ENCODE data around the gene KIF22. TPM values are rescaled to one million over a fixed set of nuclear protein-coding genes. Genes with fewer than 3 reads are reported as not detected.

Gene KIF22
- total RNA-seq (2022; extraction: Qiagen RNA extraction; ENCODE audit: low read depth): 82.7 to 99.4 TPM (median 93.4 TPM) in 5 replicates

DNA sequence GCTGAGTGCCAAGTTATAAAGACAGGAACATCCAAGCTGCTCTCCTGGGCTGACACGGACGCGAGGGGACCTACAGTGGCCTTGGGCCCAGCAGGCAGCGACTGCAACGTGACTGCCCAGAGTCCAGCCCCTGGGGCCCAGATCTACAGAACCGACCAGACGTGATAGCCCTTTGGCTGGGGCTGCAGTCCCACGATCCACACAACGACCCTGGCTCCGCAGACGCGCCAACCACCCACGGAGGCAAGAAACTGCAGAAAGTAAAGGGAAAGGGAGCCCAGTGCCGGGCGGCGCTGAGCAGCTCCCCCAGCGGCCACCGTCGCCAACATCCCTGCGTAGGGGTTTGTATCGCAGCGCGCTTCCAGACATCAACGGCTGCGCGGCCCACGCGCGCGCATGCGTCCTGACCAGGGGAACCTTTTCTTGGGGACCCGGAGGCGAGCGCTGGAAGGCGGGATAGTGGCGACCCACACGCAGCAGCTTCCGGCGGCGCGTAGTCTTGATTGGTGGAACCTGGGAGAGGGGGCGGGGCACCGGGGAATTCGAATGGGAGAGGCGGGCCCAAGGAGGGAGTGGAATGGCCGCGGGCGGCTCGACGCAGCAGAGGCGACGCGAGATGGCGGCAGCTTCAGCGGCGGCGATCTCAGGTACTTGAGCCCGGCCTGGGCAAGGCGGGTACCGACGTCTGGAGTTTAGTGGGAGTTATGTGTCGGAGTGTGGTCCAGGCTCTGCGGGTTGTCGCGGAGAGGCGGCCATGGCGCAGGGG, at the start of gene KIF22:
KIF22 (plus strand) TSS at position 569 of the 766 bp plus-strand sequence; CDS start at position 578, 9 bp downstream.

DNA sequence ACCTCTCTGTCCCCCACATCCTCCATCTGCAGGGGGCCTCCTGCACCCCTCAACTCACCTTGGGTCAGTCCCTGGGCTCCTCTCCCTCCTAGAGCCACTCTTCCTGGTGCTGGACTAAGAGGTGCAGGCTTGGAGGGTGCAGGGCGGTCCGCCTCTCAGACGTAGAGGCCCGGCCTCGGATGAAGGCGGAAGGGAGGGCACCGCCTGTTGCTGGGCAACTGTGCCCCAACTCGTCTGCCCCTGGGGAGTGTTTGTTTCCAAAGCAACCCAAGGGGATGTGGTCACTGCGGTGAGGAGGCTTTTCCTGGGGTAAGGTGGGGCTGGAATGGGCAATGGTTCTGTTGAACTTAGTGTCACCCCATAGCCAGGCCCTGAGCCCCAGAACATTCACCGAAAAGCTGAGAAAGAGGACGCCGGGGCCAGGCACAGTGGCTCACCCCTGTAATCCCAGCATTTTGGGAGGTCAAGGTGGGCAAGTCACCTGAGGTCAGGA, 44.7 kb upstream of the KIF22 start, which contains the start of gene C16orf54:
C16orf54 (minus strand) TSS at position 138 of the 493 bp plus-strand sequence. CDS start 1,039 bp downstream, outside the sequence.

DNA sequence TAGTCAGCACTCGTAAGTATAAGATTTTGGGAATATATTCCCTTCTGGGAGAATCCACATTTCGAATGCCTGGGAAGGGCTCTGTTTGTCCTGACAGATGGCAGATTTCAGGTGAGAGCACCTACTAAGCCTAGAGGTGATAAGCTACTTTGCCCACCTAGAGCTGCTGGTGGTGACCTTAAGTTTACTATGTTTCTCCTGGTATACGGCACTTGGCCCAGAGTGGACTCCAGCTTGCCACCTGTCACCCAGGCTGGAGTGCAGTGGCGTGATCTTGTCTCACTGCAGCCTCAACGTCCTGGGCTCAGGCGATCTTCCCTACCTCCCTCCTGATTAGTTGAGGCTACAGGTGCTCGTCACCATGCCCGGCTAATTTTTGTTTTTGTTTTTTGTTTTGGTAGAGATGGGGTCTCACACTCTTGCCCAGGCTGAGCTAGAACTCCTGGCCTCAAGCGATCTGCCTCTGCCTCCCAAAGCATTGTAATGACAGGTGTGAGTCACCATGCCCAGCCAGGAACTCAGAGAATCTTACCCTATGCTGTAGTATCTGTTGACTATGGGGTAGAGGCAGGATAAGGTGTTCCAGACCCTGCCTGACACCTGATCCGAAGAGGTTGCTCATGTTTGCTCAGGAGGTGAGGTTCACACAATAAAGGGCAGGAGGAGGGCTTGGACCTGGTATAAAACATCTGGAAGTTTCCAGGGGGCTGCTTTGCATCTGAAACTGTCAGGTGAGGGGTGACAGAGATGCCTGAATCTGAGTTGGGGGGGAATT, 12.8 kb upstream of the KIF22 start, which contains the start of gene ZG16:
ZG16 (plus strand) TSS at position 681 of the 775 bp plus-strand sequence. CDS start 1,011 bp downstream, outside the sequence.

DNA sequence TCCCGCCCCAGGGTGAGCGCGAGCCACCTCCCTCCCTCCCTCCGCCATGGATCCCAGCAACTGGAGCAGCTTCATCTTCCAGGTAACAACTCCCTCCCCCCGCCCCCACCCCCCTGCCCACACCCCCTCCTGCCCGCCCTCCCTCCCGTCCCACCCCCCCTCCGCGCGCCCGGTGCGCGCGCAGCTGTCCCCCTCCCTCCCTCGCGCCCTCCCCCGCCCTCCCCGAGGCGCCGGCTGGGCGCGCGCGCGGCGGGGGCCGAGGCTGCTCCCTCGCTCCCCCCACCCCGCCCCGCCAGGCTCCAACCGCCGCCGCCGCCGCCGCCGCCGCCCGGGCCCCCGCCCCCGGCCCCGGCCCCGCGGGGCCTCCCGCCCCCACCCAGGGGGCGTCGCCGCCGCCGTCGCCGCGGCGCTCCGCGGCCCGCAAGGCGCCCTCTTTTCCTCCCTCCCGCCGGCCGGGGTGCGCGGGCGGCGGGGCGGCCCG, 15.6 kb downstream of the KIF22 start, which contains the start of gene MAZ:
MAZ (plus strand) TSS at position 431 of the 481 bp plus-strand sequence. CDS start 173 bp downstream, outside the sequence.

DNA sequence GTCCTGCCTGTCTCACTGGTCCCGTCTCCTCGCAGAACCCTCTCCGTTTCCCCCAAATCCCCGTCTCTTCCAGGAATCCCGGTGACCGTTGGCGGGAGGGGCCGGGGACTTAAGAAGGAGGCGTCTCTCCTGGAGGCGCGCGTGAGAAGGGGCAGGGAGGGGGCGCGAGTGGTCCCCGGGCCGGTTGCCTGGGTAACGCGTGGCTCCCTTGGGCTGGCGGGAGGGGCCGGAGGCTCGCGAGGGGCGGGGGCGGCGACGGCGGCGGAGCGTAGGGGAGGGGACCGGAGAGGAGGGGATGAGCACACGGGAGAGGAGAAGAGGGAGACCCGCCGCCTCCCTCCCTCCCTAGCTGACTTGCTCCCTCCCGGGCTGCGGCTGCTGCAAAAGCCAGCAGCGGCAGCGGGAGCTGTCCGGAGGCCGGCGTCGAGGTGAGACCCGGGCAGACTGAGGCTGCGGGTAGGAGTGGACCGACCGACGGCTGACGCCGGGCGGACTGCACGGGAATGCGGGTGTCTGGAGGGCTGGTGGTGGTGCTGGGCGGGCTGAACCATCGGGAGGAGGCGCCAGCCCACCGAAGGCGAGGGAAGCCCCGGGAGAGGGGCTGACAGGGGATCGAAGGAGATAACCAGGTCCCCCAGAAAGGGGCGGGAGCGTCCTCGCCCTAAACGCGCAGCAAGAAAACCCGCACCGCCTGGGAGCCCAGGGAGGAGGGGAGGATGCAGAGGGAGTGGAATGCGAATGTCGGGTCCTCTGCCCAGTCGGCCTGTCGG, 21.5 kb downstream of the KIF22 start, which contains the start of gene PRRT2:
PRRT2 (plus strand) TSS at position 298 of the 770 bp plus-strand sequence. CDS start 862 bp downstream, outside the sequence.

DNA sequence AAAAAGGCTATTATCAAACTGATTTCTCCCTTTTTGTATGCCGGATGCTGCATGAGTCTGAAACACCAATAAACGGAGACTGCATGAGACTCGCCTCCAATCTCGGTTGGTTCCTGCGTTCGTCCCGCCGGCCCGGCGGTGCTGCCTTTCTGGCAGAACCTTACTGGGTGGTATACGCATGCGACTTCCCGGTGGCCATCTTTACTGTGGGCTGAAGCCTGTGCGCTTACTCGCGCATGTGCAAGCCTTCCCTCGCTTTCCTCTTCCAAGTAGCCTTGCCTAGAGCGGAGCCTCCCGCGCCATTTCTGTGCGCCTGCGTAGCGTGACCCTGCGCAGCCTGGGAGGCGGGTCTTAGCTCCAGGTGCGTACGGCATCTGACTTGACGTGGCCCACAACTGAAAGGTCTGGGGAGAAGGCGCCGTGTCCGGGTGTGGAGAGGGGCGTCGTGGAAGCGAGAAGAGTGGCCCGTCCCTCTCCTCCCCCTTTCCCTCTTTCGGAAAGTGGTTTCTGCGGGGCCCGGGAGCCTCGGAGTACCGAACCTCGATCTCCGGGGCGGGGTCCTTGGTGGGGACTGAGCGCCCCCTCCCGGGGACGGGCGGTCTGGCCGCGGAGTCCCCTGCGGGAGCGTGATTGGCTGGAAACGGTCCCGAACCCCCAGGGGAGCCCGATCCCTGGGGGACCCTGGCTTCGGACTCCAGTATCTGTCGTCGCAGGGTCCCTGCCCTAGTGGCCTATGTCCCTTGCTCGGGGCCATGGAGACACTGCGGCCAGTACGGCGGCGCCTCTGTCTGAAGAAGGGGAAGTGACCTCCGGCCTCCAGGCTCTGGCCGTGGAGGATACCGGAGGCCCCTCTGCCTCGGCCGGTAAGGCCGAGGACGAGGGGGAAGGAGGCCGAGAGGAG, 25.5 kb downstream of the KIF22 start, which contains the start of gene PAGR1:
PAGR1 (plus strand) TSS at position 360 of the 901 bp plus-strand sequence; CDS start at position 734, 374 bp downstream.

DNA sequence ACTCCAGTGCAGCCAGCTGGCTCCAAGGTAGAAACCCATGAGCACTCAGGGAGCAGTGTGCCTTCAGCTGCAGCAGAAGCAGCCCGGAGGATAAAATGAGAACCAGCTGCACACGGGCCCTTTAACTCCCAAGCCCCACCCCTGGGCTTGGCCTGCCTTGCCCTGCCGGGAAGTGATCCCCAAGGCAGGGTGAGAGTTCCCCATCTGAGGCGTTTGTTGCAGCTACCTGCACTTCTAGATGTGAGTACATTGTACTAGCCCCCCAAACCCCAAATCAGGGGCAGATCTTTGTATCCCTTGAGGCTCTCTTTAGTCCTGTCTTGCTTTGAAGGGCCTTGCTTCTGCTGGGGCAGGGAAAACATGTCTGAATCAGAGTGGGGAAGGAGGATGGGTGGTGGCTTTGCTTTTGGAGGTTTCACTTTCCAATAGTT, 29.7 kb downstream of the KIF22 start, which contains the start of gene MVP:
MVP (plus strand) TSS at position 192 of the 431 bp plus-strand sequence. CDS start 10,088 bp downstream, outside the sequence.

Other genes with a start within 250 kb of the KIF22 start
- 0.01 TPM in 1 of 5 replicates, not detected in the others for gene SPN, start 127.5 kb upstream of the KIF22 start, total RNA-seq (2022; extraction: Qiagen RNA extraction; ENCODE audit: low read depth)
- 0.70 to 1.1 TPM (median 1.0 TPM) in 5 replicates for gene QPRT, start 111.6 kb upstream of the KIF22 start, total RNA-seq (2022; extraction: Qiagen RNA extraction; ENCODE audit: low read depth)
- not detected in 5 replicates for gene C16orf54, start 44.8 kb upstream of the KIF22 start, total RNA-seq (2022; extraction: Qiagen RNA extraction; ENCODE audit: low read depth)
- gene ZG16, start 12.5 kb upstream of the KIF22 start, total RNA-seq (2022; extraction: Qiagen RNA extraction; ENCODE audit: low read depth): not detected in 5 replicates
- 161 to 190 TPM (median 174 TPM) in 5 replicates for gene MAZ, start 15.8 kb downstream of the KIF22 start, total RNA-seq (2022; extraction: Qiagen RNA extraction; ENCODE audit: low read depth)
- gene PRRT2, start 21.4 kb downstream of the KIF22 start, total RNA-seq (2022; extraction: Qiagen RNA extraction; ENCODE audit: low read depth): 0.30 to 0.66 TPM (median 0.47 TPM) in 5 replicates
- gene PAGR1, start 25.4 kb downstream of the KIF22 start, total RNA-seq (2022; extraction: Qiagen RNA extraction; ENCODE audit: low read depth): 38.1 to 50.7 TPM (median 43.2 TPM) in 5 replicates
- 104 to 131 TPM (median 118 TPM) in 5 replicates for gene MVP, start 29.7 kb downstream of the KIF22 start, total RNA-seq (2022; extraction: Qiagen RNA extraction; ENCODE audit: low read depth)
- gene CDIPT, start 72.5 kb downstream of the KIF22 start, total RNA-seq (2022; extraction: Qiagen RNA extraction; ENCODE audit: low read depth): 61.8 to 108 TPM (median 95.9 TPM) in 5 replicates
- gene SEZ6L2, start 108.8 kb downstream of the KIF22 start, total RNA-seq (2022; extraction: Qiagen RNA extraction; ENCODE audit: low read depth): 17.9 to 25.3 TPM (median 20.4 TPM) in 5 replicates
- gene ASPHD1, start 109.7 kb downstream of the KIF22 start, total RNA-seq (2022; extraction: Qiagen RNA extraction; ENCODE audit: low read depth): 18.0 to 30.1 TPM (median 26.7 TPM) in 5 replicates
- gene KCTD13, start 135.5 kb downstream of the KIF22 start, total RNA-seq (2022; extraction: Qiagen RNA extraction; ENCODE audit: low read depth): 14.4 to 23.0 TPM (median 19.8 TPM) in 5 replicates
- gene TMEM219, start 171.3 kb downstream of the KIF22 start, total RNA-seq (2022; extraction: Qiagen RNA extraction; ENCODE audit: low read depth): 80.4 to 105 TPM (median 102 TPM) in 5 replicates
- 26.3 to 36.4 TPM (median 33.8 TPM) in 5 replicates for gene TAOK2, start 183.1 kb downstream of the KIF22 start, total RNA-seq (2022; extraction: Qiagen RNA extraction; ENCODE audit: low read depth)
- 13.7 to 15.6 TPM (median 14.3 TPM) in 5 replicates for gene HIRIP3, start 204.9 kb downstream of the KIF22 start, total RNA-seq (2022; extraction: Qiagen RNA extraction; ENCODE audit: low read depth)
- 109 to 115 TPM (median 109 TPM) in 5 replicates for gene INO80E, start 205.5 kb downstream of the KIF22 start, total RNA-seq (2022; extraction: Qiagen RNA extraction; ENCODE audit: low read depth)
- gene DOC2A, start 220.3 kb downstream of the KIF22 start, total RNA-seq (2022; extraction: Qiagen RNA extraction; ENCODE audit: low read depth): 1.7 to 3.3 TPM (median 2.3 TPM) in 5 replicates
- gene C16orf92, start 232.4 kb downstream of the KIF22 start, total RNA-seq (2022; extraction: Qiagen RNA extraction; ENCODE audit: low read depth): not detected in 5 replicates
- gene TLCD3B, start 240.5 kb downstream of the KIF22 start, total RNA-seq (2022; extraction: Qiagen RNA extraction; ENCODE audit: low read depth): 0.21 to 0.48 TPM (median 0.47 TPM) in 4 of 5 replicates, not detected in the other